ENCODE results near the gene APC2.

- TF ChIP-seq, protein P1, sequence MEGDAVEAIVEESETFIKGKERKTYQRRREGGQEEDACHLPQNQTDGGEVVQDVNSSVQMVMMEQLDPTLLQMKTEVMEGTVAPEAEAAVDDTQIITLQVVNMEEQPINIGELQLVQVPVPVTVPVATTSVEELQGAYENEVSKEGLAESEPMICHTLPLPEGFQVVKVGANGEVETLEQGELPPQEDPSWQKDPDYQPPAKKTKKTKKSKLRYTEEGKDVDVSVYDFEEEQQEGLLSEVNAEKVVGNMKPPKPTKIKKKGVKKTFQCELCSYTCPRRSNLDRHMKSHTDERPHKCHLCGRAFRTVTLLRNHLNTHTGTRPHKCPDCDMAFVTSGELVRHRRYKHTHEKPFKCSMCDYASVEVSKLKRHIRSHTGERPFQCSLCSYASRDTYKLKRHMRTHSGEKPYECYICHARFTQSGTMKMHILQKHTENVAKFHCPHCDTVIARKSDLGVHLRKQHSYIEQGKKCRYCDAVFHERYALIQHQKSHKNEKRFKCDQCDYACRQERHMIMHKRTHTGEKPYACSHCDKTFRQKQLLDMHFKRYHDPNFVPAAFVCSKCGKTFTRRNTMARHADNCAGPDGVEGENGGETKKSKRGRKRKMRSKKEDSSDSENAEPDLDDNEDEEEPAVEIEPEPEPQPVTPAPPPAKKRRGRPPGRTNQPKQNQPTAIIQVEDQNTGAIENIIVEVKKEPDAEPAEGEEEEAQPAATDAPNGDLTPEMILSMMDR (IDR thresholded peaks at IDR 0.05; ENCODE audit: low read depth, low read length, poor library complexity, severe bottlenecking) = no peak
- TF ChIP-seq EZH2phosphoT487 (IDR thresholded peaks at IDR 0.05; ENCODE audit: borderline replicate concordance, low read length) = no peak
Observed at GRCh38 chr19:1482361-1483130, 32.6 kb downstream of the APC2 start.

All from DOHH2 (cell line).